IMR-90 (cell line): ENCODE data around the gene DHX34. TPM values are rescaled to one million over a fixed set of nuclear protein-coding genes. Genes with fewer than 3 reads are reported as not detected.

Experiments used
- ATAC-seq: fragments of 200-7000 bp; cut with Tn5 transposase; 2 replicates; pipeline ENCODE4 v1.9.1; 2020; ENCODE audit warnings: low read depth, mild to moderate bottlenecking, moderate library complexity
- BruUV-seq: library from RNA; stranded (reverse); fragments of 400-500 nt; replicated peaks from 2 replicates; lab custom pipeline; 2021; lab: Mats Ljungman, UMichigan
- CTCF ChIA-PET: fragments of 300-600 bp; formaldehyde crosslinking; extraction: SDS; loops from one replicate; lab custom pipeline; 2021; ENCODE audit warnings: antibody characterized with exemption; lab: Yijun Ruan, JAX
- POLR2A ChIA-PET: fragments of 300-600 bp; sonication (Branson Sonifier 250); formaldehyde crosslinking; loops from one replicate; lab custom pipeline; 2022; ENCODE audit warnings: antibody characterized with exemption; ENCODE audit not compliant: unreplicated experiment; lab: Charles Lee
- DNase-seq: peaks from one replicate; pipeline ENCODE4 v3.0.0; 2013
- H2AFZ ChIP-seq: replicated peaks from 2 replicates; pipeline ENCODE3; 2013; ENCODE audit warnings: low read length, mild to moderate bottlenecking; ENCODE audit not compliant: poor library complexity
- H2AK5ac ChIP-seq: 2 replicates; pipeline ENCODE4 v1.6.1; 2013; ENCODE audit warnings: low read depth, low read length, inconsistent platforms
- H2AK9ac ChIP-seq: replicated peaks from 2 replicates; pipeline ENCODE3; 2013; ENCODE audit warnings: mild to moderate bottlenecking, low read depth, low read length, moderate library complexity; ENCODE audit not compliant: poor library complexity
- H2BK120ac ChIP-seq: 2 replicates; pipeline ENCODE4 v1.6.1; 2013; ENCODE audit warnings: low read depth, low read length, inconsistent platforms
- H2BK15ac ChIP-seq: 3 replicates; pipeline ENCODE4 v1.6.1; 2013; ENCODE audit warnings: low read depth, low read length, inconsistent platforms
- H2BK20ac ChIP-seq: 2 replicates; pipeline ENCODE4 v1.6.1; 2013; ENCODE audit warnings: low read depth, mild to moderate bottlenecking, inconsistent platforms, low read length, moderate library complexity
- H2BK5ac ChIP-seq: 2 replicates; pipeline ENCODE4 v1.6.1; 2013; ENCODE audit warnings: mild to moderate bottlenecking, low read depth, low read length, inconsistent platforms; ENCODE audit not compliant: poor library complexity, severe bottlenecking
- H3K14ac ChIP-seq: replicated peaks from 2 replicates; pipeline ENCODE4 v1.6.1; 2013; ENCODE audit warnings: low read depth, low read length, inconsistent platforms
- H3K18ac ChIP-seq: 2 replicates; pipeline ENCODE4 v1.6.1; 2013; ENCODE audit warnings: low read depth, low read length, control low read depth
- H3K23ac ChIP-seq: 2 replicates; pipeline ENCODE4 v1.6.1; 2013; ENCODE audit warnings: low read depth, low read length, inconsistent platforms
- H3K27ac ChIP-seq: 2 replicates; pipeline ENCODE4 v1.5.1; 2013; ENCODE audit warnings: mild to moderate bottlenecking, control low read depth, low read length; ENCODE audit not compliant: insufficient read depth
- H3K27me3 ChIP-seq: 2 replicates; pipeline ENCODE4 v1.6.1; 2013; ENCODE audit warnings: low read length; ENCODE audit not compliant: control insufficient read depth, insufficient read depth
- H3K36me3 ChIP-seq: 2 replicates; pipeline ENCODE4 v1.6.1; 2013; ENCODE audit warnings: low read length, mixed read lengths; ENCODE audit not compliant: control insufficient read depth, insufficient read depth
- H3K4ac ChIP-seq: 2 replicates; pipeline ENCODE4 v1.6.1; 2013; ENCODE audit warnings: low read depth, low read length, inconsistent platforms
- H3K4me1 ChIP-seq: 2 replicates; pipeline ENCODE4 v1.6.1; 2013; ENCODE audit warnings: low read length, mixed read lengths; ENCODE audit not compliant: control insufficient read depth, insufficient read depth
- H3K4me2 ChIP-seq: 2 replicates; pipeline ENCODE4 v1.6.1; 2013; ENCODE audit warnings: low read depth, mild to moderate bottlenecking, control low read depth, low read length, moderate library complexity
- H3K4me3 ChIP-seq: 2 replicates; pipeline ENCODE4 v1.5.1; 2013; ENCODE audit warnings: low read depth, mild to moderate bottlenecking, control low read depth, low read length, moderate library complexity; ENCODE audit not compliant: insufficient read depth
- H3K56ac ChIP-seq: 2 replicates; pipeline ENCODE4 v1.6.1; 2013; ENCODE audit warnings: low read length, inconsistent platforms; ENCODE audit not compliant: insufficient read depth; ENCODE audit errors: extremely low read depth
- H3K79me1 ChIP-seq, 2 experiments: 2 replicates each; pipeline ENCODE4 v1.6.1; 2013; ENCODE audit warnings: low read length in 2 of 2, inconsistent platforms in 1 of 2, low read depth in 1 of 2
- H3K9ac ChIP-seq: 2 replicates; pipeline ENCODE4 v1.6.1; 2013; ENCODE audit warnings: low read depth, low read length, control low read depth
- H3K9me1 ChIP-seq: 2 replicates; pipeline ENCODE4 v1.6.1; 2013; ENCODE audit warnings: low read length, inconsistent platforms; ENCODE audit not compliant: insufficient read depth
- H3K9me3 ChIP-seq: 2 replicates; pipeline ENCODE4 v1.6.1; 2013; ENCODE audit warnings: low read length; ENCODE audit not compliant: control insufficient read depth, insufficient read depth
- H4K20me1 ChIP-seq: 2 replicates; pipeline ENCODE4 v1.6.1; 2013; ENCODE audit warnings: low read length, inconsistent platforms; ENCODE audit not compliant: insufficient read depth
- H4K5ac ChIP-seq: 2 replicates; pipeline ENCODE4 v1.6.1; 2013; ENCODE audit warnings: mild to moderate bottlenecking, low read depth, low read length, control low read depth
- H4K8ac ChIP-seq, 2 experiments: 2 replicates each; pipeline ENCODE4 v1.6.1; 2013; ENCODE audit warnings: low read depth in 2 of 2, low read length in 2 of 2, control low read depth in 1 of 2, inconsistent platforms in 1 of 2
- H4K91ac ChIP-seq: 2 replicates; pipeline ENCODE4 v1.6.1; 2013; ENCODE audit warnings: low read depth, low read length, inconsistent platforms; ENCODE audit not compliant: insufficient read depth
- NFE2L2 ChIP-seq: fragments of 150-350 bp; IDR thresholded peaks from 2 replicates; pipeline ENCODE4 v1.6.1; 2016; ENCODE audit warnings: low read depth, mild to moderate bottlenecking, low read length
- WGBS, 2 experiments: methylation state at CpG; one replicate each; pipeline versions ENCODE4 v1.1.5 to v1.1.7; 2013; ENCODE audit warnings: missing lambda C conversion rate in 2 of 2; ENCODE audit not compliant: insufficient read length in 1 of 2; ENCODE audit errors: extremely low coverage in 2 of 2; 5-methylcytosine and 5-hydroxymethylcytosine counted together
- dilution Hi-C: fragments of 300-500 bp; cut with HindIII; formaldehyde crosslinking; loops from one replicate; pipeline ENCODE4 v1.14.3; 2018; ENCODE audit warnings: low sequenced_read_pairs; ENCODE audit not compliant: unreplicated experiment
- in situ Hi-C: fragments of 300-500 bp; cut with MboI; formaldehyde crosslinking; loops from 3 replicates; pipeline ENCODE4 v1.14.3; 2019; ENCODE audit warnings: low sequenced_read_pairs, inconsistent platforms, mixed read lengths
- intact Hi-C: fragments of 100-400 bp; cut with micrococcal nuclease; formaldehyde crosslinking; loops from 2 replicates; pipeline ENCODE4 v1.10.0; 2022
- polyA plus RNA-seq, 3 experiments: library from polyadenylated mRNA; depleted of rRNA; stranded (reverse); fragments of >200 nt; gene quantifications; 2 replicates each; pipeline ENCODE4 v1.2.3, GENCODE V29; 2012; ENCODE audit warnings: low replicate concordance in 1 of 3
- total RNA-seq: library from RNA; depleted of rRNA; stranded (reverse); fragments of >200 nt; gene quantifications from 2 replicates; pipeline ENCODE4 v1.2.3, GENCODE V29; 2012

DHX34 gene
- total and polyA plus RNA-seq, 2 of the 4 experiments (the other 2 are of a cell fraction): 4.5 to 13.7 TPM

- POLR2A ChIA-PET: no interaction called here
- Histone ChIP-seq H3K14ac (no peak overlapping the region), H3K9me1 (peaks cover 13% of the 10 kb centered on the region), H2BK120ac (no peak overlapping the region), H3K79me1 (peaks cover 8 to 28% of the 10 kb centered on the region in 2 experiments; a peak in 3 of 4 replicates), H4K20me1 (peaks cover 29% of the 10 kb centered on the region), H3K56ac (no peak overlapping the region), H3K9ac (no peak overlapping the region), H3K27me3 (peaks cover 47% of the 10 kb centered on the region), H4K5ac (no peak overlapping the region), H3K18ac (no peak overlapping the region), H4K8ac (no peak overlapping the region), H2AFZ (no peak overlapping the region), H2BK15ac (no peak overlapping the region), H2AK5ac (no peak overlapping the region), H3K9me3 (no peaks in the 10 kb centered on the region), H2BK20ac (no peak overlapping the region), H3K4ac (no peak overlapping the region), H3K4me2 (no peak overlapping the region), H3K23ac (no peak overlapping the region), H2BK5ac (no peak overlapping the region), H4K91ac (no peak overlapping the region), H3K4me3 (no peak overlapping the region), H3K4me1 (peaks cover 9% of the 10 kb centered on the region), H2AK9ac (no peak overlapping the region), H3K27ac (no peak overlapping the region), H3K36me3 (peaks cover 6% of the 10 kb centered on the region; the same call in 1 of the 2 replicates)
- CTCF ChIA-PET: no interaction called here
- no TSS peak for BruUV-seq
- dilution Hi-C loops: no loop called here
- no peak for TF ChIP-seq NFE2L2
- intact Hi-C loops: no loop called here
- in situ Hi-C loops: no loop called here
- DNase-seq (no peak), ATAC-seq (no peak)
- WGBS, 2 experiments: no CpG with 5 or more reads among the region's 19 CpGs
These were observed 70.7 kb downstream of the DHX34 start for GRCh38 chr19:47419789-47420188.
